Liver (tissue), 3 donors: Measurements from ENCODE around the gene DERL3.

Source experiments
- FOXA1 ChIP-seq: IDR thresholded peaks from 2 replicates; pipeline ENCODE4 v1.6.1; 2016; ENCODE audit warnings: antibody characterized with exemption
- GABPA ChIP-seq, 2 donors: IDR thresholded peaks in 1 of 2; conservative IDR thresholded peaks in 1 of 2; 2 replicates each; pipeline ENCODE4 v1.6.1; 2016; ENCODE audit warnings: antibody characterized with exemption in 2 of 2, mild to moderate bottlenecking in 1 of 2, moderate library complexity in 1 of 2
- HNF4A ChIP-seq, 2 donors: conservative IDR thresholded peaks; 2 replicates each; pipeline ENCODE4 v1.6.1; 2016; ENCODE audit warnings: antibody characterized with exemption in 2 of 2, mild to moderate bottlenecking in 2 of 2
- JUND ChIP-seq, 2 donors: IDR thresholded peaks; 2 replicates each; pipeline ENCODE4 v1.6.1; 2016; ENCODE audit warnings: antibody characterized with exemption in 2 of 2
- NR2F2 ChIP-seq: IDR thresholded peaks from 2 replicates; pipeline ENCODE4 v1.6.1; 2016; ENCODE audit warnings: antibody characterized with exemption
- RAD21 ChIP-seq, 2 donors: IDR thresholded peaks; 2 replicates each; pipeline ENCODE4 v1.6.1; 2016; ENCODE audit warnings: antibody characterized with exemption in 2 of 2, mild to moderate bottlenecking in 2 of 2
- RXRA ChIP-seq, 2 donors: IDR thresholded peaks; 2 replicates each; pipeline ENCODE4 v1.6.1; 2017 to 2018; ENCODE audit warnings: antibody characterized with exemption in 2 of 2, mild to moderate bottlenecking in 1 of 2
- SP1 ChIP-seq: IDR thresholded peaks from 2 replicates; pipeline ENCODE4 v1.6.1; 2018; ENCODE audit warnings: antibody characterized with exemption, mild to moderate bottlenecking
- TAF1 ChIP-seq: conservative IDR thresholded peaks from 2 replicates; pipeline ENCODE4 v1.6.1; 2016; ENCODE audit warnings: antibody characterized with exemption, mild to moderate bottlenecking
- YY1 ChIP-seq: IDR thresholded peaks from 2 replicates; pipeline ENCODE4 v1.6.1; 2016; ENCODE audit warnings: antibody characterized with exemption, mild to moderate bottlenecking
- TF ChIP-seq, protein P1 (sequence below): fragments of 150-350 bp; IDR thresholded peaks from 2 replicates; pipeline ENCODE4 v1.5.1; 2017; ENCODE audit warnings: improper control_type of control experiment, low read depth, low read length; ENCODE audit not compliant: missing input control
- TF ChIP-seq, protein P2 (sequence below): IDR thresholded peaks from 2 replicates; pipeline ENCODE4 v1.6.1; 2016; ENCODE audit warnings: antibody characterized with exemption
- TF ChIP-seq, protein P3 (sequence below): IDR thresholded peaks from 2 replicates; pipeline ENCODE4 v1.6.1; 2016; ENCODE audit warnings: antibody characterized with exemption, mild to moderate bottlenecking
- TF ChIP-seq, protein P4 (sequence below): IDR thresholded peaks from 2 replicates; pipeline ENCODE4 v1.6.1; 2016; ENCODE audit warnings: antibody characterized with exemption
- donor health status: healthy.
- donor health status: healthy.

DNA sequence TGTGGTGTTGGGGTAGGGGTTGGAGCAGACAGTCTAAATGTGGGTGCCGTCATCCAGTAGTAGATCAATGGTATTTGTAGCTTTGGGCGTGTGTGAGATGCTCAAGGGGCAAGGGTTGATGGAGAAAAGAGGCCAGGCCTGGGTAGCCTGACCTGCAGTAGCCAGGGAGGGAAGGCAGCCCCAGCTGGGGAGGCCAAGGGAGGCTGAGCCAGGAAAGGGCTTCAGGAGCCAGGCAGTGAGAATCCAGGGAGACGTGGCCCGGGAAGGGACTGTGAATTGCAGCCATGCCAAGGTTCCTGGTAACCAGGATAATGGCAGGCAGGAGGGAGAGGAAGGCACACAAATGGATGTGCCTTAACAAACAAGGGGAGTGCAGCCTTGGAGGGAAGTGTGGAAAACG lies 2.5 kb upstream of the DERL3 start:
- TF ChIP-seq, protein P1, sequence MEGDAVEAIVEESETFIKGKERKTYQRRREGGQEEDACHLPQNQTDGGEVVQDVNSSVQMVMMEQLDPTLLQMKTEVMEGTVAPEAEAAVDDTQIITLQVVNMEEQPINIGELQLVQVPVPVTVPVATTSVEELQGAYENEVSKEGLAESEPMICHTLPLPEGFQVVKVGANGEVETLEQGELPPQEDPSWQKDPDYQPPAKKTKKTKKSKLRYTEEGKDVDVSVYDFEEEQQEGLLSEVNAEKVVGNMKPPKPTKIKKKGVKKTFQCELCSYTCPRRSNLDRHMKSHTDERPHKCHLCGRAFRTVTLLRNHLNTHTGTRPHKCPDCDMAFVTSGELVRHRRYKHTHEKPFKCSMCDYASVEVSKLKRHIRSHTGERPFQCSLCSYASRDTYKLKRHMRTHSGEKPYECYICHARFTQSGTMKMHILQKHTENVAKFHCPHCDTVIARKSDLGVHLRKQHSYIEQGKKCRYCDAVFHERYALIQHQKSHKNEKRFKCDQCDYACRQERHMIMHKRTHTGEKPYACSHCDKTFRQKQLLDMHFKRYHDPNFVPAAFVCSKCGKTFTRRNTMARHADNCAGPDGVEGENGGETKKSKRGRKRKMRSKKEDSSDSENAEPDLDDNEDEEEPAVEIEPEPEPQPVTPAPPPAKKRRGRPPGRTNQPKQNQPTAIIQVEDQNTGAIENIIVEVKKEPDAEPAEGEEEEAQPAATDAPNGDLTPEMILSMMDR, result no peak
- TF ChIP-seq SP1 (no peak), RXRA (IDR thresholded peaks at IDR 0.05) (no peak), YY1 (no peak), TAF1 (no peak), GABPA (IDR thresholded peaks at IDR 0.05 in 1 of 2, conservative IDR thresholded peaks at IDR 0.05 in 1 of 2) (no peak), RAD21 (IDR thresholded peaks at IDR 0.05) (no peak), FOXA1 (no peak), JUND (IDR thresholded peaks at IDR 0.05) (no peak), HNF4A (conservative IDR thresholded peaks at IDR 0.05) (no peak), NR2F2 (no peak)
- TF ChIP-seq, protein P2, sequence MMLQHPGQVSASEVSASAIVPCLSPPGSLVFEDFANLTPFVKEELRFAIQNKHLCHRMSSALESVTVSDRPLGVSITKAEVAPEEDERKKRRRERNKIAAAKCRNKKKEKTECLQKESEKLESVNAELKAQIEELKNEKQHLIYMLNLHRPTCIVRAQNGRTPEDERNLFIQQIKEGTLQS, result no peak
- TF ChIP-seq, protein P3, sequence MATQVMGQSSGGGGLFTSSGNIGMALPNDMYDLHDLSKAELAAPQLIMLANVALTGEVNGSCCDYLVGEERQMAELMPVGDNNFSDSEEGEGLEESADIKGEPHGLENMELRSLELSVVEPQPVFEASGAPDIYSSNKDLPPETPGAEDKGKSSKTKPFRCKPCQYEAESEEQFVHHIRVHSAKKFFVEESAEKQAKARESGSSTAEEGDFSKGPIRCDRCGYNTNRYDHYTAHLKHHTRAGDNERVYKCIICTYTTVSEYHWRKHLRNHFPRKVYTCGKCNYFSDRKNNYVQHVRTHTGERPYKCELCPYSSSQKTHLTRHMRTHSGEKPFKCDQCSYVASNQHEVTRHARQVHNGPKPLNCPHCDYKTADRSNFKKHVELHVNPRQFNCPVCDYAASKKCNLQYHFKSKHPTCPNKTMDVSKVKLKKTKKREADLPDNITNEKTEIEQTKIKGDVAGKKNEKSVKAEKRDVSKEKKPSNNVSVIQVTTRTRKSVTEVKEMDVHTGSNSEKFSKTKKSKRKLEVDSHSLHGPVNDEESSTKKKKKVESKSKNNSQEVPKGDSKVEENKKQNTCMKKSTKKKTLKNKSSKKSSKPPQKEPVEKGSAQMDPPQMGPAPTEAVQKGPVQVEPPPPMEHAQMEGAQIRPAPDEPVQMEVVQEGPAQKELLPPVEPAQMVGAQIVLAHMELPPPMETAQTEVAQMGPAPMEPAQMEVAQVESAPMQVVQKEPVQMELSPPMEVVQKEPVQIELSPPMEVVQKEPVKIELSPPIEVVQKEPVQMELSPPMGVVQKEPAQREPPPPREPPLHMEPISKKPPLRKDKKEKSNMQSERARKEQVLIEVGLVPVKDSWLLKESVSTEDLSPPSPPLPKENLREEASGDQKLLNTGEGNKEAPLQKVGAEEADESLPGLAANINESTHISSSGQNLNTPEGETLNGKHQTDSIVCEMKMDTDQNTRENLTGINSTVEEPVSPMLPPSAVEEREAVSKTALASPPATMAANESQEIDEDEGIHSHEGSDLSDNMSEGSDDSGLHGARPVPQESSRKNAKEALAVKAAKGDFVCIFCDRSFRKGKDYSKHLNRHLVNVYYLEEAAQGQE, result no peak
- TF ChIP-seq, protein P4, sequence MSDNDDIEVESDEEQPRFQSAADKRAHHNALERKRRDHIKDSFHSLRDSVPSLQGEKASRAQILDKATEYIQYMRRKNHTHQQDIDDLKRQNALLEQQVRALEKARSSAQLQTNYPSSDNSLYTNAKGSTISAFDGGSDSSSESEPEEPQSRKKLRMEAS, result no peak
